Activated T-helper 2 cell treated with anti-CD3 and anti-CD28 coated beads, Interferon-gamma antibody, Interleukin-2, Interleukin-4, amounts not matched to agents 10 μg/mL and 5 μg/mL and 100 μg/mL, durations not matched to agents 14 hours and 24 hours and 36 hours (primary cell): ENCODE results near the gene KRT6C. TPM values are rescaled to one million over a fixed set of nuclear protein-coding genes. Genes with fewer than 3 reads are reported as not detected.
"Not testable (repeated sequence)": the region's sequence is repeated elsewhere in the genome, so short reads cannot be mapped to it uniquely, and the experiment has no call there.

Experiments used
- DNase-seq: peaks from one replicate; pipeline ENCODE4 v3.0.0; 2021; ENCODE audit warnings: low spot score
- H3K27ac Mint-ChIP-seq: one replicate; pipeline ENCODE4 v1.8.0; 2021; ENCODE audit warnings: mixed read lengths
- H3K27me3 Mint-ChIP-seq: one replicate; pipeline ENCODE4 v1.8.0; 2021; ENCODE audit warnings: low read depth, mixed read lengths
- H3K36me3 Mint-ChIP-seq: one replicate; pipeline ENCODE4 v1.8.0; 2021; ENCODE audit warnings: low read depth, mixed read lengths
- H3K4me1 Mint-ChIP-seq: one replicate; pipeline ENCODE4 v1.8.0; 2021; ENCODE audit warnings: low read depth, mixed read lengths
- H3K4me3 Mint-ChIP-seq: one replicate; pipeline ENCODE4 v1.8.0; 2021; ENCODE audit warnings: low read depth, mild to moderate bottlenecking, moderate library complexity, mixed read lengths
- H3K9me3 Mint-ChIP-seq: one replicate; pipeline ENCODE4 v1.8.0; 2021; ENCODE audit warnings: mixed read lengths
- intact Hi-C: fragments of 100-400 bp; cut with micrococcal nuclease; formaldehyde crosslinking; loops from one replicate; pipeline ENCODE4 v1.15.1; 2023
- total RNA-seq: library from RNA; stranded (reverse); gene quantifications from 2 replicates; pipeline ENCODE4 v1.2.3, GENCODE V29; 2022

The KRT6C gene
- total RNA-seq, 1 donor from 2014 or later, result not detected

- no peaks in the 10 kb centered on the region for H3K4me1 Mint-ChIP-seq
- no peak overlapping the region for H3K27ac Mint-ChIP-seq
- H3K27me3 Mint-ChIP-seq, result peaks cover 3% of the 10 kb centered on the region
- H3K36me3 Mint-ChIP-seq, result no peaks in the 10 kb centered on the region
- no peak for DNase-seq
- no peak overlapping the region for H3K4me3 Mint-ChIP-seq
- intact Hi-C loops, result no loop called here
- peaks cover 9% of the 10 kb centered on the region for H3K9me3 Mint-ChIP-seq
These were observed 41.1 kb upstream of the KRT6C start for GRCh38 chr12:52514471-52515318.

GRCh38 chr12:52513736-52514135 is 40.1 kb upstream of the KRT6C start:
- Mint-ChIP-seq H3K27me3 (peaks cover 6% of the 10 kb centered on the region), H3K9me3 (peaks cover 9% of the 10 kb centered on the region), H3K4me1 (no peaks in the 10 kb centered on the region), H3K4me3 (no peak overlapping the region), H3K27ac (no peak overlapping the region), H3K36me3 (no peaks in the 10 kb centered on the region)
- no peak for DNase-seq
- intact Hi-C loops, result no loop called here

- Mint-ChIP-seq H3K27ac (no peak overlapping the region), H3K27me3 (peaks cover 38% of the 10 kb centered on the region), H3K4me3 (no peak overlapping the region), H3K36me3 (no peaks in the 10 kb centered on the region), H3K9me3 (peaks cover 9% of the 10 kb centered on the region), H3K4me1 (no peaks in the 10 kb centered on the region)
- no peak for DNase-seq
- intact Hi-C loops, result no loop called here
These were observed 34.6 kb upstream of the KRT6C start for GRCh38 chr12:52508211-52508610.

- peaks cover 42% of the 10 kb centered on the region for H3K27me3 Mint-ChIP-seq
- intact Hi-C loops, result no loop called here
- no peak overlapping the region for H3K4me3 Mint-ChIP-seq
- no peaks in the 10 kb centered on the region for H3K36me3 Mint-ChIP-seq
- no peak overlapping the region for H3K27ac Mint-ChIP-seq
- DNase-seq, result no peak
- H3K9me3 Mint-ChIP-seq, result peaks cover 9% of the 10 kb centered on the region
- no peaks in the 10 kb centered on the region for H3K4me1 Mint-ChIP-seq
These were observed 33.5 kb upstream of the KRT6C start for GRCh38 chr12:52506858-52507715.

GRCh38 chr12:52502877-52503276 is 29.3 kb upstream of the KRT6C start:
- intact Hi-C loops, result no loop called here
- peaks cover 46% of the 10 kb centered on the region for H3K27me3 Mint-ChIP-seq

GRCh38 chr12:52501490-52501889 is 27.9 kb upstream of the KRT6C start:
- Mint-ChIP-seq H3K36me3 (no peaks in the 10 kb centered on the region), H3K27ac (no peak overlapping the region), H3K4me3 (no peak overlapping the region), H3K4me1 (no peaks in the 10 kb centered on the region), H3K27me3 (peaks cover 36% of the 10 kb centered on the region), H3K9me3 (no peaks in the 10 kb centered on the region)
- DNase-seq, result no peak
- intact Hi-C loops, result no loop called here

More at GRCh38 chr12:52502877-52503276, 29.3 kb upstream of the KRT6C start:
- Mint-ChIP-seq H3K4me1 (no peaks in the 10 kb centered on the region), H3K36me3 (no peaks in the 10 kb centered on the region), H3K27ac (no peak overlapping the region), H3K9me3 (no peaks in the 10 kb centered on the region), H3K4me3 (no peak overlapping the region)
- DNase-seq, result no peak

GRCh38 chr12:52500574-52500973 is 27.0 kb upstream of the KRT6C start:
- H3K36me3 Mint-ChIP-seq, H3K4me3 Mint-ChIP-seq, H3K9me3 Mint-ChIP-seq, H3K4me1 Mint-ChIP-seq, H3K27ac Mint-ChIP-seq, intact Hi-C loops, DNase-seq: not testable (repeated sequence)
- H3K27me3 Mint-ChIP-seq, result peaks cover 27% of the 10 kb centered on the region

- intact Hi-C loops, result no loop called here
- H3K36me3 Mint-ChIP-seq, result no peaks in the 10 kb centered on the region
- DNase-seq, result no peak
- H3K27me3 Mint-ChIP-seq, result peaks cover 24% of the 10 kb centered on the region
- no peaks in the 10 kb centered on the region for H3K4me1 Mint-ChIP-seq
- H3K9me3 Mint-ChIP-seq, result no peaks in the 10 kb centered on the region
- no peak overlapping the region for H3K27ac Mint-ChIP-seq
- no peak overlapping the region for H3K4me3 Mint-ChIP-seq
These were observed 26.4 kb upstream of the KRT6C start for GRCh38 chr12:52499806-52500560.

GRCh38 chr12:52498946-52499345 is 25.3 kb upstream of the KRT6C start:
- H3K9me3 Mint-ChIP-seq, result no peaks in the 10 kb centered on the region
- H3K27ac Mint-ChIP-seq, result no peak overlapping the region
- intact Hi-C loops, result no loop called here
- H3K4me3 Mint-ChIP-seq, result no peak overlapping the region
- peaks cover 24% of the 10 kb centered on the region for H3K27me3 Mint-ChIP-seq
- no peaks in the 10 kb centered on the region for H3K36me3 Mint-ChIP-seq
- no peaks in the 10 kb centered on the region for H3K4me1 Mint-ChIP-seq
- DNase-seq, result no peak

- Mint-ChIP-seq H3K27ac (no peak overlapping the region), H3K9me3 (no peaks in the 10 kb centered on the region), H3K4me3 (no peak overlapping the region), H3K4me1 (no peaks in the 10 kb centered on the region), H3K27me3 (peaks cover 22% of the 10 kb centered on the region), H3K36me3 (no peaks in the 10 kb centered on the region)
- DNase-seq, result no peak
- intact Hi-C loops, result no loop called here
These were observed 24.4 kb upstream of the KRT6C start for GRCh38 chr12:52497975-52498374.

- no peaks in the 10 kb centered on the region for H3K36me3 Mint-ChIP-seq
- no peaks in the 10 kb centered on the region for H3K9me3 Mint-ChIP-seq
- H3K4me1 Mint-ChIP-seq, result no peaks in the 10 kb centered on the region
- no peak overlapping the region for H3K27ac Mint-ChIP-seq
- no peak overlapping the region for H3K4me3 Mint-ChIP-seq
- peaks cover 15% of the 10 kb centered on the region for H3K27me3 Mint-ChIP-seq
- no peak for DNase-seq
- intact Hi-C loops, result no loop called here
These were observed 23.0 kb upstream of the KRT6C start for GRCh38 chr12:52496590-52497071.

- Mint-ChIP-seq H3K27me3 (peaks cover 14% of the 10 kb centered on the region), H3K4me1 (no peaks in the 10 kb centered on the region), H3K27ac (no peak overlapping the region), H3K36me3 (no peaks in the 10 kb centered on the region), H3K9me3 (no peaks in the 10 kb centered on the region), H3K4me3 (no peak overlapping the region)
- DNase-seq, result no peak
- intact Hi-C loops, result no loop called here
These were observed 22.4 kb upstream of the KRT6C start for GRCh38 chr12:52496054-52496453.
